GM21723 (cell line): ENCODE data around the gene BMPER.

Experiments used
- ATAC-seq: cut with Tn5 transposase; IDR thresholded peaks from one replicate; pipeline ENCODE4 v1.9.1; 2021; ENCODE audit warnings: mild to moderate bottlenecking, moderate library complexity; ENCODE audit not compliant: unreplicated experiment

BMPER gene

DNA sequence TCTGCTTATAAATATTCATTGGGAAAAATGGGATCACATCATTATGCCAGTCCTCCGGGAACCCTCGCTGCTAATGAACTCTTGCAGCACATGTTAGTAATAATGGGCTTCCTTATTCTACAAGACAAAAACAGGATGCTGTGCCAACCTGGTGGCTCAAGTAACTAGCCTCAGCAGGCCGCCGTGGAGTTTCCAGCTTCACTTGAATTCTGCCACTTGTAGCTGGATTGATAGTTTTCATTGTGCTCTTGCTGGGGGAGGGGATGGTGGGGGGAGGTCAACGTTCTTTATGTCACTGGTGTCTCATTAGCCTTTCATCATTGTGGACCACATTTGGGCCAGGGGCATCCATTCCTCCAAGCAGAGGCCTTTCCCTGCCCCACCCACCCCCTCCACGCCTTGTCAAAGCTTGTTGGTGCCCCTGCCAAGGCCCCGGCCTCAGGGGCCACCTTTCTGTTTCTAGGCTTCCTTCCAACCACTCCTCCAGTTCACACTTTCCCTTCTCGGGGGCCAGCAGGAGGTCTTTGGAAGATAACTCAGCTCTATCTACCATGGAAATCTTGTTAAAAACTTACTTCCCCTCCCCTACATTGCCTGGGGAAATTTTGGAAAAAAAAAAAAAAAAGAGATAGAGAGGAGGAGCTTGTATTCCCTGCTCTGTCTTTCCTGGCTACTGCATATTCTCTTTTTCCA, 153.9 kb downstream of the BMPER start:
- no peak for ATAC-seq

DNA sequence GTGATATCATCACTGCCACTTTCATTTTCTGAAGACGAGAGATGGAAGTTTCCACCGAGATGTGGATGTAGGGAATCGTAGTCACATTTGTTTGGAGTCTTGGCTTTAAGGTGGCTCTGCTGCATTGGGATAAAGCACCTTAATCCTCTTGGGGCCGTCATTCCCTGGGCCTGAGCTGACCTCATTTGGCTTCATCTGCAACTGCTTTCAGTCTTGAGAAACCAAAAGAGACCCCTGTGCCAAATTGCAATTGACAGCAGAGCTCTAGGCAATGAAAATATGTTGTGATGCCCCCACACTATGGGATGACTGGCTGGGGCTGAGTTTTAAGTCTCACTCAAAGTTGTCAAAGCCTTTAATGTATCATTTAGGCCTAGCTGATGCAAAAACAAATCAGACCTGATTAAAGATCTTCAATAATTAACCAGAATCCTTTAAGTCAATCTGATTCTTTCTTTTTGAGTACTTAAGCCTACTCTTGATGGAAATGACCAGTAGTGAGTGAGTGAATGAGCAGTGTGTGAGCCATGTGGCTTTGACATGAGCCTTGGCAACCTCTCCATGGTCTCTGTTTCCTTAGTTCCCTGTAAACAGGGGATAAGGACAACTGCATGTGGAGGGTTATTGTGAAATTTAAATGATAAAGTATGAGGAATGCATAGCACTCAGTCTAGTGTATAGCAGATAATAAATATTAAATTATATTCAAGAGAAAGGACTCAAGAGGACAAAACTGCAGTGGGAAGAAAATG, 155.0 kb downstream of the BMPER start:
- no peak for ATAC-seq

DNA sequence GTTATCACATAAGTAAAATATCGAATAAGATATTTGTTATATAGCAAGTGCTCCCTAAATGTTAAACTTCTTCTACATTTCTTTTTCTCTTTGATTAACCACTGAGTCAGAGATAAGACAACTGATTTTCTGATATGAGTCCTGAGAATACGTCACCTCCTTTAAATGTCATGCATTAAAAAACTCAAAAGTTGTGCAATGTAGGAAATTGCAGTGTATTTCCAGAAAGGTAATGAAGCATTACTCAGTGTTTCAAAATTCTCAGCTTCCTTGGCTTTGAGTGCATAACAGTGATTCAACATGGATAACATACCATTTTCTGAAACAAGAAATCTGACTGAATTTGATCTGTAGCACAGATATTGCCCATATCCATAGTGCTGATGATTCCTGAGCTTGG, 155.8 kb downstream of the BMPER start:
- no peak for ATAC-seq

DNA sequence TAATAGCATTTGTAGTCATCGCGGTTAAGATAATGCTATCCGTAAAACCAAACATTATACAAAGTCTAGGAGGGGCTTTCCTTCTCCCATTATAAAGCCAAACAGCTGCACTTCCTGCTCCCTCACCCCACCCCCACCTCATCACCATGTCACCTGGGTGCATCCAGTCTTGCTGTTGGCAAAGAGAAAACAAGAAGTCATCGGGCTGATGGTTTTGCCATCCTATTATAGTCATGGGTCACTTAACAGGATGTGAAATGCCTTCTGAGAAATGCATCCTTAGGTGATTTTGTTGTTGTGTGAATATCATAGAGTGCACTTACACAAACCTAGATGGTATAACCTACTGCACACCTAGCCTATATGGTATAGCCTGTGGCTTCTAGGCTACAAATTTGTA, 157.0 kb downstream of the BMPER start:
- ATAC-seq, result no peak

DNA sequence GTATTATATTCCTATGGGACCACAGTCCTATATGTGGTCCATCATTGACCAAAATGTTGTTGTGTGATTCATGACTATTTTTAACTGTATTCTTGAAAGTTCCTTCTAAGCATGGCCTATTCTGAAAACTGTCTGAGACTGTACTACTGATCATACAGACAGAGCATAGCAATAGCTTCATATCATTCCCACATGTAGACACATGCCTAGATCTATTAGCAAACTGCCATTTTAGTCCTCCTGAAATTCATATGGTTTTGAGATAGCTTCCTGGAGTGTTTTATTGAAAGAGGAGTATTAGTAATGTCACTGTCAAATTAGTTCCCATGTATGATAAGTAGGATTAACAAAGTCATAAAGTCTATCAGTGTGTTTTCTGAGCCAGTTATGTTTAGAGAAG, 157.5 kb downstream of the BMPER start:
- ATAC-seq, result no peak

DNA sequence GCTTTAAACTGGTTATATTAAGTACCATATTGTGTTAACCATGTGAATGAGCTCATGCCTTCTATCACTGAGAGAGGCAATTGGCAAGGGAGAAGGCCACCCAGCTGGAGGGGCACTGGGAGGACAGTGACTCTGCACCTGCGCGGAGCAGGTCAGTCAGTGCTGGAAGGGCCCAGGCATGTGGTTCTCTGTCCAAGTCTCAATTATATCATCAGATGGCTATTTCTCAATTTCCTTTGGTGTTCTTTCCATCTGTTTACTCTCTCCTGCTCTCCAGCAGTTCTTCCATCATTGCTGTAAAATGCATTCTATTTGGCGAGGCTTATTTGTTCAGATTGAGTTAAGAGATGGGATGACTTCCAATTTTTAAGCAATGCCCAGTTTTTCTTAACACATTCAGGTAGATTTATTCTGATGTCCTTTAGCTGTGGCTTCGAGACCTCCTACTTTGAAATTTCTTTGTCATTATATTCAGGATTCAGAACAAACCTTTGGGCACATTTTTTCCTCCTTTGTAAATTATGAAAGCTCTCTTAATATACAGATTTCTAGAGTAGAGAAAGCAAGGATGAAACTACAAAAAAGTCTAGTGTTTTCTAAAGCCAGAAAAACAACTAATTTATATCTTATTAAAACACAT, 159.3 kb downstream of the BMPER start:
- ATAC-seq, result no peak

DNA sequence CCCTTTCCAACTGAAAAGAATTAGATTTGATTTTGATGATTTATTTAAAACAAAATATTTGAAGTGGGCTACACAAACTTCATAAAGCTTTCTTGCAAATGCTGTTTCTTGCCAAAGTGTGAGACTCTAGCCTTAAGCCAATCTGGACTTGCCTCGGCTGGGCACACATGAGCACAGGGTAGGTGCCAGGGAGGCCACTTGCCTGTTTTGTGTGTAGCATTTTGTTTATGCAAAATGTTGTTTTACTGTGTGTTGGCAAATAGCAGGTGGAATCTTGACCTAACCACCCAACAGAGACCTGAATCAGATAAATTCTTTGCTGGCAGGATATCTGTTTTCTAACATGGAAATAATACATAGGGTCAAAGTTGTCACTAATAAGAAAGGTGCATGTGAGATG, 161.1 kb downstream of the BMPER start:
- no peak for ATAC-seq

DNA sequence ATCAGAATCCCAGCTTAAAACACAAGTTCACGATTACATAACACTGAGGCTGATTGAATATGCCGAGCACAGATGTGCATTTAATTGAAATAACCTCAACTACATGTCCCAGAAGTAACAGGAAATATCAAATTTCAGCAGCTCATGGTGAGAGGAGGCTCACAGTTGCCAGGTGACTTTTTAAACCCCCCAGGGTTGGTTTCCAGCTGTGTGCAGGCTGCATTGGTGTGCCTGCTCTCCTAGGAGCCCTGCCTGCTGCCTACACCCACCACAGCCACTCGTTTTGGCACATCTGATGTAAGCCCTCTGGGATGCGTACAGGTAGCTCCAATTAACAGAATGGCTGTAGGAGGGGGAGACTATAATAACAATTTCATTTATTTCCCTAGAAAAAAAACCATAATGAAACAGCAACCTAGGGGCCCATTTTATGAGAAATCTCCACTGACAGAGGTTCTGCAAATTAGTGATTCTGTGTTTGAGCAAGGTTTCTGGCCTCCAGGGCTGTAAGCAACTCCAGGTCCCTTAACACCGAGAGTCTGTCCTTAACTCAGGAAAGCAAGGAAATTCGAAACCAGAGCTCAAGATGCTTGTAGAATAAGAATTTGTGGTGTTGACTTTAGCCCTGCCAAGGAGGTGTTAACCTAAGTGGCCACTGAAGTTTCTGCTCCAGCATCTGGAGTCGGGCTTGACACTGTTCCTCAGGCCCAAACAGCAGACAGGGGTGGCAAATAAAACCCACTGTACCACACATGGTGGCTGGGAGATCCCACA, 161.9 kb downstream of the BMPER start:
- no peak for ATAC-seq

DNA sequence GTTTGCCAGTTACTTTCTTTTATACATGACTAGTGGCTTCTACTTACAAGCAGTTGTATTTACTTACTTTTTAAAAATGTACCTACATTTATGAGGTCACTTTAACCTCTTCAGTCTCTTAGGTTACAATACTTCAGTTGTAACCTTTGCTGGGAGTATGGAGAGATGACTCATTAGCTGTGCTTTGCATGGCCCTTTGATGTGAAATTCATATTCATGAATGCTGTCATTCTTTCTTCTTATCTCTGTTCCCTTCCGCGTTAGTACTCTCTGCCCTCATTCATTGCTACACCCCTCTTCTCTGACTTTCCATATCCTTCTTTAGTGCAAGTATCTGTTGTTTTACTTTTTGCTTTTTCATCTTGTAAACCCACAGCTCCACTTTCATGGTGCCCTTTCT, 164.3 kb downstream of the BMPER start:
- ATAC-seq, result no peak

DNA sequence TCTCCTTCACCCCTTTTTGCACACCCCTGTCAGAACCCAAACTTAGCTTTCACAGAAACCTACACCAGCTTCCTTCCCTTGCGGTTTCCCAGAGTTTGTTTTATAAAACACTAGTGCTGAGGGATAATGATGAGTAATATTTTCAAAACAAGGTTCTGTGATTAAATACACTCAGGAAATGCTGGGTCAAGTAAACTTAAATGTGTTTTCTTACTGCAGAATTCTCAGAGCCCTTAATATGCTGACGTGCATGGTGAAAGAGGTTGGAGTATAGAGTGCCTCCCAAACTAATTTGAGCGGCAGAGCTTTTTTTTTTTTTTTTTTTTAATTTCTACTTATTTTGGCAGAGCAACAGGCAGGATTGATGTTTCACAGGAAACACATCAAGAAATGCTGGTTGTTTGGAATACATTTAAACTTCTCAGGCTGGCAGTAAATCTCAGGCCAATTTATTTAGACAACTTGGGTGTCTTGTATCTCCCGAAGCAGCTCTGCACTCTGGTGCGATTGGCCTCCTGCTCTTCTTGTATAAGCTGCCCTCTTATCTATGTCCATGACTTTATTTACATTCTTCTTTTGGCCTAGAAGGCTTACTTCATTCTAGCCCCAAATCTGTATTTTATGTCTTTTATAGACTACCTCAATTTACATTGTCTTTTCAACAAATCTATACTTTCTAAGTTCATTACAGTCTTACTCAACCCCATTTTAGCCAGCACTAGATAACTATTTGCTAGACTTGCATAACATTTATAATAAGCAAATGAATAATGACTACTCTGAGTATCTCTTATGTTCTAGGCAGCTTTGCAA, 165.4 kb downstream of the BMPER start:
- ATAC-seq, result no peak

DNA sequence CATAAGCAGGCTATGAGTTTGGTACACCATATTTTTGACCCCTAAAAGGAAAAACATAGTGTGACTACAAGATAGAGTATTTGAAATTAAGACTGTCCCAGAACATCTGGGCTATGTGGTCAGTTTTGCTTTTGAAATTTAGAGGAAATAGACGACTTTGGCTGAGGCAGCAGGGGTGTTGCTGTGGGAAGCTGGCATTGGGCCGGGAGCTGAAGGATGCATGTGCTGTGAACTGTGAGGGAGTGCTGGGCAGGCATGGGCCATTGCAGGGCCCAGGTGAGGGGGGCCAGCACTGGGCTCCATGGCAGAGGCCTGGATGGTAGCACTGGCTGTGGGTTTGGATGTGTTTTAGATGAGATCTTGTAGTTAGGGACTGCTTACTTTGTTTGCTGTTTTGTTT, 168.3 kb downstream of the BMPER start:
- ATAC-seq, result no peak

DNA sequence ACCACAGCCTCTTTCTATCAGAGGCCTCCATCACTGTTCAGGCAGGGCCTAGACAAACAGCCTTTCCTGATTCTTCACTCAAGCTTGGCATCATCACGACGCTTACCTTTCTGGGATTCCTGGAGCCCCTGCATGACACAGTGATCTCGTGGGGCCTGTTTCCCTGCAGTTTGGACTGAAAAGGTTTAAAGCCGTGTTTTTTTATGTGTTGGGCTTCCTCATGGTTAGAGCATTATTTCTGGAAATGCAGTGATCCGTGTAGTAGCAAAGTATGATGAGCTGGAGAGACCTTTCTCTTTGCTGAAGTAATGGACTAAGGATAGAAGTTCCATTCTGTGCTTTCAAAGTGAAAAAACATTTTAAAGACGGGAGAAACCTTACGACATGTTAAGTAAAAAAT, 169.1 kb downstream of the BMPER start:
- no peak for ATAC-seq

DNA sequence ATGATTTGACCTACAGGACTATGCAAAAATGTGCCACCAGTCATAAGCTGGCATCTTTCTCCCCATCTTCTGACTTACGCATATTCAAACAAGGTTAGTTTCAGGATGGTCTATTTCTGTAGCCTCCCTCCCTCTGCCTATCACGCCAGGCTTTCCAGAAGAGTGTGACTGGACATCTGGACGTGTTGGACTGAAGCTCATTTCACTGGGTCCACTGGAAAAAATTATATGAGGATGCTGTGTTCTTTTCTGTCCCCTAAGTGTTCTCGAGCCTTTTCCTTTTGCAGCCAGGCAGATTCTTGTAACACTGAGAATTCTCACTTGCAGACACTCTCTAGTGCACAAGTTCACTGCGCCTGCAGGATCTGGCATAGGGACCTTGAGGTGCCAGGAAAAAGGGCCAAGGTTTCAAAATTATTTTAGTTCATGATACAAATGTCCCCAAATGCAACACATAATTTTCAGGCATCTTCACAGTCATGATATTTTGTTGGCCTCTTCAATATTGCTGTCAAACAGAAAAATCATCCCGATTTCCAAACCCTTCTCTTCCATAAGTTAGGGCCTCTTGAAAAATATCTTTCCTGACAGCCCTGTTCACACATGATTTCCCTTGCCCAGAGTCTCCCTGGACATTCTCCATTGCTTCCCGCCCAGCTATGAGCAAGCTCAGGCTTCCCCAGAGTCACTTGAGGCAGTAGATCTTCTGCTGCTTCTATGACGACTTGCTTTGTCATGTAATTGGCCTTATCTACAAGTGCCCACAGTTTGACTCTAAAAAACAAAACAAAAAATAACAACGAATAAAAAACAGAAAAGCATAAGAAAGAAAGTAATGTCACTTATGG, 170.4 kb downstream of the BMPER start:
- no peak for ATAC-seq

DNA sequence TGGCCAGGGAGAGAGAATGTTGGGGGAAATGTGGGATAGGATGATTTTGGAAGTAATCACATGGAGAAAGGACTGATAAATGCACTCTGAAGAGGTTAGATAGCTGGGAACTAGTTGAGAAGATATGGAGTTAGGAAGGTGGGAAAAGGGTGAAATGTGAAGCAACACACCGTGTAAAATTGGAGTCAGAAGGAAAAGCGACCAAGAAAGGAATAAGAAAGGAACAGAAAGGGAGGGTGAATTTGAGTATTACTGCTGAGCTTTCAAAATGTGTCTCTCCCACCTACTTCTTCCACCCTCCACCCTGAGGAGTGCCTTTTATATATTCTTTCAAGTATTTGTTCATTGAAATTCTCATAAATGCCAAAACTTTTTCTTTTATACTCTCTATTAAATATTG, 171.8 kb downstream of the BMPER start:
- no peak for ATAC-seq

DNA sequence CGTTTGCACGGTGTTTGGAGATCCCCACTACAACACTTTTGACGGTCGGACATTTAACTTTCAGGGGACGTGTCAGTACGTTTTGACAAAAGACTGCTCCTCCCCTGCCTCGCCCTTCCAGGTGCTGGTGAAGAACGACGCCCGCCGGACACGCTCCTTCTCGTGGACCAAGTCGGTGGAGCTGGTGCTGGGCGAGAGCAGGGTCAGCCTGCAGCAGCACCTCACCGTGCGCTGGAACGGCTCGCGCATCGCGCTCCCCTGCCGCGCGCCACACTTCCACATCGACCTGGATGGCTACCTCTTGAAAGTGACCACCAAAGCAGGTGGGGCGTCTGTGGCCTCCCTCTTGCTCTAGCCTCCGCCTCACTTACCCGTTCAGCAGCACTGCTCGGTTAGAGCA, 173.5 kb downstream of the BMPER start:
- ATAC-seq, result no peak

DNA sequence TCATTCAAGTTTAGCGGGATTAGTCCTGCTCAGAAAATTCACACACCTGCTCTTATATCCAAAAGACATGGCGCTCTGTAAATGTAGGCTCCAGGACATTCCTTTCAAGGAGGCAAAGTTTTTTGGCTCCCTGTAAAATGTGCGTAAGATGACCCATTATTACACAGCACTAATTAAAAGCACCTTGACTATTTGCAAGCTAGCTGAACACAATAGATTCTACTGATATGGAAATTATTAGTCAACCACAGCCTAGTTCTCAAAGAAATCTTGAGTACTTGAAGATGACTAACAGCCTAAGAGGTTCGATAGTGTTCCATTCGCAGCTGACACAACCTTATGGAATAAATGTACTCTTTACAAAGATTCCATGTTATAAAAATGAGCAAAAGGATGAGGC, 175.2 kb downstream of the BMPER start:
- ATAC-seq, result no peak

DNA sequence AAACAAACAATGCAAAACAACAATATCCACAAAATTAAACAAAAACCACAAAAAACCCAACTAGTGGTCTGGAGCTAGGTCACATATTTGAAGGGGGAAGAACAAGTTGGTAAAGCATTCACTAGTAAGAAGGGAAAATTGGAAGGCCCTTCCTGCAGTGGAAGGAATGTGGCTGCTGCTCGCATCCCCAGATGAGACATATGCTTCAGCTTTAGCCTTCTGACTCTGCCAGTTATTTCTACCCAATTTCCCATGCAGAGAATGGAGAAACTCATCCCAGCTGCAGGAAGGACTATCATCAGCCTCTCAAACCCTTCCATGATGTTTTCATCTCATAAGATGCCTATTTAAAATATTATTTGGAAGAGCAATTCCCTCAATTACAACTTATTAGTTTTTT, 176.6 kb downstream of the BMPER start:
- ATAC-seq, result no peak

DNA sequence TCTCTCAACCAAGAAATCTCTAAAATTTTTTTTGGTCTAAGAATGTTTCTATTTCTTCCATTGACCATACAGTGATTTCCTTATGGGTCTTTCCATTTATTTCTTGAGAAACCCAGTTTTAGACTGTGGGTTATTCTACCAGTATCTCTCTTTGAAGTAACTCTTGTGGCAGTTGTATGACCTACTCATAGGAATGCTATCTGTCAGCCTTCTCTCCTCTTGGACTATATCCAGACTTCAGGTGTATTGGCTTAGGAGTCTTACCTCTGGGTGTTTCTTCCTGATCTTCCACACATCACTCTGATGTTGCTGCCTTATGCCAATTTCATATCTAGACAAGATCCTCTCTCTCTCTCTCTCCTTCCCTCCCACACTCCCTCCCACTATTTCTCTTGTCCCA, 178.1 kb downstream of the BMPER start:
- no peak for ATAC-seq

DNA sequence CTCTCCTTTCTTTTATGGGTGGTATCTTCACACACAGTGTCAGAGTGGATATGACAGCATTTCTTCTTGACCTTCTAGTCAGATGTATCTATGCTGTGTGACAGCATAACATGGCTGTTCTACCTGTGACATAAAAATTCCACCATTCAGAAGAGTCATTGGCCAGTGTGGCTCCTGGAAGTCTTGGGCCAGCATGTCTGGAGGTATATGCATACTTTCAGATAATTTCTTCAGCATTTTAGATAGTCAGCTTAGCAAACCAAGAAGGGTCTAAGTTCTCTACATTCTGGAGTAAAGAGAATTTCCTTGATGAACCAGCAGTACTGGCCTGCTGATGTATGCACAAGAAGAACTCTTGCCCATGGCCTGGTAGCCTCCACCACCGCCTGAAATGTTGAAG, 179.3 kb downstream of the BMPER start:
- no peak for ATAC-seq

DNA sequence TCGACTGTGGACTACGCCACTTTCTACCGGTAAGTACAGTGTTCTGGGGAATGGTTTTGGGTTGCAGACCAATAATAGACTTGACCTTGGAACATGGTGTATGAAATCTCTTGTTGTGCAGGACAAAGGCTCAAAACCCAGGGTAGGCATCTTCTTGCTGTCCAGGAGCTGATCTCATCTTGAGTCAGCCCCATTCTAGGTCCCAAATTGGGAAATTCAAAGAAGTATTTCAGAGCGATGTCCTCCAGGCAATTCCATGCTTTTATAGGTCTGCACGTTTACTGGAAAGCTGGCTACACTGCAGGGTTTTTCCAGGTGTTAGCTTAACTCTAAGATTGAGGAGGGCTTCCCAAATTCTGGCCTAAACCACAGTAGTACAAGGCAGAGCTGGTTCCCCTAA, 180.7 kb downstream of the BMPER start:
- ATAC-seq, result no peak
